ENCODE results near the gene LDLRAD3. TPM values are rescaled to one million over a fixed set of nuclear protein-coding genes. Genes with fewer than 3 reads are reported as not detected.

Gene LDLRAD3
- total RNA-seq, 4 donors from 2014 or later = 19.4 to 49.5 (median 31.0) TPM

DNA sequence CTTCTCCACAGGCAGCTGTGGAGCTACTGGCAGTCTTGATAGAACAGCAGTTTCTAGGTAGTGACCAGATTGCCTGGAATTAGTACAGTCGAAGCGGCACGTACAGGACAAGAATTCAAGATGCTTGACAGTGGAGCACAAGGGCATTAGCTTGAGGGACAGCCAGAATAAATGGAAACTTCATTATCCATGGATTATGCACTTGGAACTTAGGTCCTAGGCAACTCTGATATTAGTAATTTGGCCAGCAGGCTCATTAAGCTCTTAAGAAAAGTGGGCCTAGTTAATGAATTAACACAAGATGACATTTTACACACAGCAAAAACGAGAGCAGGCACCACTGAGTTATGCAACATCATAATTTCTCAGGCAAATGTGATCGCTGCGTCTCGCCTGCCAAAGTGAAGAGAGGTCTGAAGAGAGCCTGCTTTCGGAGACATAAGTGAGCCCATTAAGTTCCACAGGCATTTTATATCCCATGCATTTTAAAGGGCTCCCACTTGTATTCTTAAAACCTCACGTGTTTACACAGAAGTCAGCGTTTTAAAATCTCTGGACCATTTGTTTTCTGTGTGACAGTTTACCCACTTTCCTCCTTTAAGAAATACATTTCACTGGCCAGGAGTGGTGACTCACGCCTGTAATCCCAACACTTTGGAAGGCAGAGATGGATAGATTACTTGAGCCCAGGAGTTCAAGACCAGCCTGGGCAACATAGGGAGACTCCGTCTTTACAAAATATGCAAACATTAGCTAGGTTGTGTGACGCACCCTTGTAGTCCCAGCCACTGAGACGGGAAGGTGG, 279.2 kb downstream of the LDLRAD3 start:
- H3K36me3 ChIP-seq = peaks cover 0 to 29% (median 0%) of the 10 kb centered on the region in 3 donors
- WGBS, 2 donors = 69 to 76% methylated on average over 14 of the region's 14 CpGs
- H3K27me3 ChIP-seq = no peaks in the 10 kb centered on the region
- no peaks in the 10 kb centered on the region for H3K4me1 ChIP-seq
- no peak overlapping the region for H3K4me3 ChIP-seq
- TF ChIP-seq EP300 (IDR thresholded peaks at IDR 0.05) = no peak
- TF ChIP-seq POLR2A (IDR thresholded peaks at IDR 0.05) = no peak
- TF ChIP-seq, protein P1, sequence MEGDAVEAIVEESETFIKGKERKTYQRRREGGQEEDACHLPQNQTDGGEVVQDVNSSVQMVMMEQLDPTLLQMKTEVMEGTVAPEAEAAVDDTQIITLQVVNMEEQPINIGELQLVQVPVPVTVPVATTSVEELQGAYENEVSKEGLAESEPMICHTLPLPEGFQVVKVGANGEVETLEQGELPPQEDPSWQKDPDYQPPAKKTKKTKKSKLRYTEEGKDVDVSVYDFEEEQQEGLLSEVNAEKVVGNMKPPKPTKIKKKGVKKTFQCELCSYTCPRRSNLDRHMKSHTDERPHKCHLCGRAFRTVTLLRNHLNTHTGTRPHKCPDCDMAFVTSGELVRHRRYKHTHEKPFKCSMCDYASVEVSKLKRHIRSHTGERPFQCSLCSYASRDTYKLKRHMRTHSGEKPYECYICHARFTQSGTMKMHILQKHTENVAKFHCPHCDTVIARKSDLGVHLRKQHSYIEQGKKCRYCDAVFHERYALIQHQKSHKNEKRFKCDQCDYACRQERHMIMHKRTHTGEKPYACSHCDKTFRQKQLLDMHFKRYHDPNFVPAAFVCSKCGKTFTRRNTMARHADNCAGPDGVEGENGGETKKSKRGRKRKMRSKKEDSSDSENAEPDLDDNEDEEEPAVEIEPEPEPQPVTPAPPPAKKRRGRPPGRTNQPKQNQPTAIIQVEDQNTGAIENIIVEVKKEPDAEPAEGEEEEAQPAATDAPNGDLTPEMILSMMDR (IDR thresholded peaks at IDR 0.05) = no peak
- H3K27ac ChIP-seq = no peak overlapping the region
- DNase-seq (ENCODE audit: low spot score in 2 of 2) = no peak
- peaks cover 0 to 27% (median 3%) of the 10 kb centered on the region in 4 donors for H3K9me3 ChIP-seq

DNA sequence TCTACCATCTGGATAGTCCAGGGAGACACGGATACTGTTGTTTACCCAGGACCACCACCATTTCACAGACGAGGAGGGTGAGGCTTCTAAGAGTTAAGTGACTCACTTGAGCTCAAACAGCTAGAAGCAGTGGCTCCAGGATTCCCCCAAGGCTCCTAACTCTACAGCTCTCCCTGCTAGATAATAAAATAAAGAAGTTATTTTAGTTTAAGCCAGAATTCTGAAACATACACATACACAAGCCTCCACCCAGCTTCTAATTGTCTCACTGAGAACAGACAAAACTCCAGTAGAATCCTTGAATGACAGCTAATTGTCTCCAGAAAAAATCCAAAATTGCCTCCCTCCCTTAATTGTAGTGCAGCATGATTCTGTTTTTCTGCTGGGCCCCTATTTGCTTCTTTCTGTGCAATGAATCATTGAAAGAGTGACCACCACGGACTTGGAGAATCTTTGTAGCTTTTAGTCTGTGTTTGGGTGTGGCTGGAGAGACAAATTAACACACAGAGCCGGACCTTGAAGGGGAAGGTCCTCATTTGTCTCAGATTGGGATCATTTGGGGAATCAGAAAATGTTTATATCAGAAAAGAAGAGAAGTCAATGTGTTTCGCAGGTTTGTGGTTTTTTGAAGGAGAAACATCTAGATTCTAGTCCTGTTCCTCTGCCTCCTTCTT, 280.5 kb downstream of the LDLRAD3 start:
- H3K4me1 ChIP-seq = no peaks in the 10 kb centered on the region
- no peak overlapping the region for H3K27ac ChIP-seq
- 62 to 71% methylated on average over 5 of the region's 5 CpGs for WGBS, 2 donors
- H3K27me3 ChIP-seq = no peaks in the 10 kb centered on the region
- peaks cover 0 to 31% (median 0%) of the 10 kb centered on the region in 3 donors for H3K36me3 ChIP-seq
- DNase-seq (ENCODE audit: low spot score in 2 of 2) = no peak
- TF ChIP-seq POLR2A (IDR thresholded peaks at IDR 0.05) (no peak), EP300 (IDR thresholded peaks at IDR 0.05) (no peak)
- TF ChIP-seq, protein P1 (IDR thresholded peaks at IDR 0.05) = no peak
- no peak overlapping the region for H3K4me3 ChIP-seq
- peaks cover 0 to 17% (median 3%) of the 10 kb centered on the region in 4 donors for H3K9me3 ChIP-seq

DNA sequence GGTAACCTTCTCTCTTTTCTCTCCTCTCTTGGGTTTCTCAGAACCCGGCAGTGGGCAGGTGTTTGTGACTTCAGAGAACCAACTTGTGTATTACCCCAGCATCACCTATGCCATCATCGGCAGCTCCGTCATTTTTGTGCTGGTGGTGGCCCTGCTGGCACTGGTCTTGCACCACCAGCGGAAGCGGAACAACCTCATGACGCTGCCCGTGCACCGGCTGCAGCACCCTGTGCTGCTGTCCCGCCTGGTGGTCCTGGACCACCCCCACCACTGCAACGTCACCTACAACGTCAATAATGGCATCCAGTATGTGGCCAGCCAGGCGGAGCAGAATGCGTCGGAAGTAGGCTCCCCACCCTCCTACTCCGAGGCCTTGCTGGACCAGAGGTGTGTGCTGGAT, 283.2 kb downstream of the LDLRAD3 start:
- WGBS, 2 donors = 95% methylated on average over 15 of the region's 15 CpGs
- Histone ChIP-seq H3K27ac (no peak overlapping the region), H3K9me3 (no peaks in the 10 kb centered on the region), H3K4me1 (peaks cover 0 to 4% (median 0%) of the 10 kb centered on the region in 4 donors), H3K27me3 (no peaks in the 10 kb centered on the region), H3K4me3 (no peak overlapping the region), H3K36me3 (peaks cover 0 to 40% (median 0%) of the 10 kb centered on the region in 3 donors)
- TF ChIP-seq EP300 (IDR thresholded peaks at IDR 0.05) (no peak), POLR2A (IDR thresholded peaks at IDR 0.05) (no peak)
- TF ChIP-seq, protein P1 (IDR thresholded peaks at IDR 0.05) = no peak
- DNase-seq (ENCODE audit: low spot score in 2 of 2) = no peak

DNA sequence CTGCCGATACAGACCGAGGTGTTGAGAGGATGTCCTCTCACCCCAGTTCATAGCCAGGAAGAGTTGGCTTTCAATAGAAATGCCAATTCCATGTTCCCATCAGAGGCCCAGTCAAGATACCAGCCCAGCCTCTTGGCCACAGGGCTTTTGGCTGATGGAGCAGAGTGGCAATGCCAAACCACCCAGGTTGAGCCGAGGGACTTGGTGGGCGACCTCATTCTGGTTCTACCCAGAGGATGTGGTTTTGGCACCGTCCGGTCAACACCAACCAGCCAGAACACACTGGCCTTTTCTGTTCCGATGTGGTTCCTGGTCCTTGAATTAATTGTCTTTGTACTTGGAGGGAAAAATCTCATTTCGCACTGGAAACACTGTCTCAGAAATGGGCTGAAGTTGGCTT, 284.8 kb downstream of the LDLRAD3 start:
- WGBS, 2 donors = 85 to 94% methylated on average over 8 of the region's 8 CpGs
- Histone ChIP-seq H3K36me3 (peaks cover 0 to 40% (median 0%) of the 10 kb centered on the region in 3 donors), H3K27me3 (no peaks in the 10 kb centered on the region), H3K27ac (no peak overlapping the region), H3K9me3 (no peaks in the 10 kb centered on the region), H3K4me3 (no peak overlapping the region), H3K4me1 (peaks cover 0 to 4% (median 0%) of the 10 kb centered on the region in 4 donors)
- no peak for TF ChIP-seq EP300 (IDR thresholded peaks at IDR 0.05)
- TF ChIP-seq POLR2A (IDR thresholded peaks at IDR 0.05) = no peak
- TF ChIP-seq, protein P1 (IDR thresholded peaks at IDR 0.05) = no peak
- DNase-seq (ENCODE audit: low spot score in 2 of 2) = no peak
